ENCODE results near the gene DAPK1.

- TF ChIP-seq CTCF (IDR thresholded peaks at IDR 0.05) (no peak), ZFX (IDR thresholded peaks at IDR 0.05; ENCODE audit: borderline replicate concordance) (no peak)
Observed at GRCh38 chr9:87584326-87584725, 86.7 kb downstream of the DAPK1 start.

Data from 22Rv1 (cell line).